HepG2 (cell line): ENCODE results near the gene ZNF669. TPM values are rescaled to one million over a fixed set of nuclear protein-coding genes. Genes with fewer than 3 reads are reported as not detected.
A peak's percentile ranks its signal among the peaks of the same experiment; 100 is the strongest.

ENCODE experiments used
- ATAC-seq: fragments of 200-7000 bp; cut with Tn5 transposase; 3 replicates; pipeline ENCODE4 v1.9.1; 2020; ENCODE audit warnings: mild to moderate bottlenecking, moderate library complexity
- BruUV-seq: library from RNA; stranded (reverse); fragments of 400-500 nt; replicated peaks from 2 replicates; lab custom pipeline; 2021; lab: Mats Ljungman, UMichigan
- CTCF ChIA-PET: fragments of 300-600 bp; formaldehyde crosslinking; extraction: SDS; loops from one replicate; lab custom pipeline; 2021; ENCODE audit warnings: low total read pairs, inconsistent platforms, low intra/inter-chr PET ratio; lab: Yijun Ruan, JAX
- POLR2A ChIA-PET: fragments of 350-600 bp; sonication (Branson Sonifier 250); formaldehyde crosslinking; loops from one replicate; lab custom pipeline; 2020; ENCODE audit warnings: antibody characterized with exemption, inconsistent platforms; lab: Yijun Ruan, JAX
- DNase-seq: peaks from one replicate; pipeline ENCODE4 v3.0.0-alpha.2; 2015; ENCODE audit warnings: low spot score
- FAIRE-seq: peaks from 3 replicates; lab custom pipeline; 2011; peaks lifted over from hg19 to GRCh38; lab: Jason Lieb, UNC
- H2AFZ ChIP-seq: one replicate; pipeline ENCODE4 v1.6.1; 2011; ENCODE audit warnings: low read length, inconsistent platforms
- H3K27ac ChIP-seq: fragments of 300-600 bp; 3 replicates; pipeline ENCODE4 v1.8.0; 2011; ENCODE audit warnings: mixed run types, mild to moderate bottlenecking, mixed read lengths, low read length, inconsistent platforms; ENCODE audit not compliant: insufficient read depth; ENCODE audit errors: extremely low read length
- H3K27me3 ChIP-seq, 2 experiments: fragments of 200-600 bp in 1 of 2; 2 replicates in 1 of 2; 3 replicates in 1 of 2; pipeline versions ENCODE4 v1.6.0 to v1.8.0; 2011; ENCODE audit warnings: low read length in 2 of 2, mild to moderate bottlenecking in 2 of 2, moderate library complexity in 2 of 2, inconsistent platforms in 1 of 2; ENCODE audit not compliant: insufficient read depth in 2 of 2, control insufficient read depth in 1 of 2
- H3K36me3 ChIP-seq, 2 experiments: fragments of 200-600 bp in 1 of 2; replicated peaks in 1 of 2; 2 replicates in 1 of 2; 3 replicates in 1 of 2; pipeline versions ENCODE4 v1.5.1 to v1.8.0; 2011; ENCODE audit warnings: low read length in 2 of 2, inconsistent platforms in 1 of 2; ENCODE audit not compliant: insufficient read depth in 2 of 2, control insufficient read depth in 1 of 2
- H3K4me1 ChIP-seq: 2 replicates; pipeline ENCODE4 v1.5.1; 2012; ENCODE audit warnings: low read length, inconsistent platforms; ENCODE audit not compliant: insufficient read depth
- H3K4me2 ChIP-seq: 2 replicates; pipeline ENCODE4 v1.6.0; 2011; ENCODE audit warnings: low read depth, low read length, inconsistent platforms
- H3K4me3 ChIP-seq, 3 experiments: fragments of 200-600 bp in 1 of 3; sonication (generic), shearing (Covaris generic) in 1 of 3; replicated peaks in 1 of 3; 2 replicates each; pipeline ENCODE4 v1.5.1; 2011 to 2016; ENCODE audit warnings: low read length in 3 of 3, inconsistent platforms in 2 of 3, low read depth in 2 of 3, mild to moderate bottlenecking in 2 of 3, control low read depth in 1 of 3, mixed read lengths in 1 of 3; ENCODE audit not compliant: insufficient read depth in 1 of 3
- H3K79me2 ChIP-seq: one replicate; pipeline ENCODE4 v1.6.1; 2011; ENCODE audit warnings: low read length, inconsistent platforms; ENCODE audit not compliant: insufficient read depth
- H3K9ac ChIP-seq: 2 replicates; pipeline ENCODE4 v1.6.0; 2011; ENCODE audit warnings: mild to moderate bottlenecking, low read depth, low read length, inconsistent platforms; ENCODE audit not compliant: insufficient read depth
- H3K9me3 ChIP-seq: 2 replicates; pipeline ENCODE4 v1.5.1; 2012; ENCODE audit warnings: mild to moderate bottlenecking, low read length
- H4K20me1 ChIP-seq: 2 replicates; pipeline ENCODE4 v1.6.0; 2011; ENCODE audit warnings: inconsistent platforms, mild to moderate bottlenecking, low read length, moderate library complexity; ENCODE audit not compliant: insufficient read depth
- ATF4 ChIP-seq, 2 experiments: fragments of 450-650 bp in 1 of 2; sonication (generic) in 1 of 2; formaldehyde crosslinking; IDR thresholded peaks; 2 replicates each; pipeline versions ENCODE4 v1.5.0 to v1.8.0; 2020 to 2022; ENCODE audit warnings: mild to moderate bottlenecking in 1 of 2, missing genetic modification reagents in 1 of 2
- CENPX ChIP-seq: sonication (generic); formaldehyde crosslinking; IDR thresholded peaks from 2 replicates; pipeline ENCODE4 v1.9.0; 2021; ENCODE audit warnings: mild to moderate bottlenecking, missing genetic modification reagents, moderate library complexity
- CHD4 ChIP-seq: fragments of 200-600 bp; sonication (generic); IDR thresholded peaks from 2 replicates; pipeline ENCODE4 v1.7.0; 2017; ENCODE audit warnings: mild to moderate bottlenecking, low read length, borderline replicate concordance
- DPF2 ChIP-seq: sonication (generic); formaldehyde crosslinking; IDR thresholded peaks from 2 replicates; pipeline ENCODE4 v1.4.0; 2020; ENCODE audit warnings: mild to moderate bottlenecking, low read depth, missing genetic modification reagents, borderline replicate concordance
- GABPA ChIP-seq, 2 experiments: IDR thresholded peaks; 2 replicates each; pipeline ENCODE4 v1.6.1; 2011 to 2016; ENCODE audit warnings: low read depth in 2 of 2, low read length in 1 of 2, missing biosample characterization in 1 of 2, missing genetic modification characterization in 1 of 2
- GFI1 ChIP-seq: sonication (generic); formaldehyde crosslinking; IDR thresholded peaks from 2 replicates; pipeline ENCODE4 v1.5.0; 2020; ENCODE audit warnings: missing genetic modification reagents, mild to moderate bottlenecking, borderline replicate concordance
- IKZF1 ChIP-seq: fragments of 450-650 bp; IDR thresholded peaks from 2 replicates; pipeline ENCODE4 v1.7.1; 2016
- LCORL ChIP-seq, 2 experiments: fragments of 450-650 bp in 1 of 2; sonication (generic) in 1 of 2; formaldehyde crosslinking in 1 of 2; IDR thresholded peaks; 2 replicates each; pipeline versions ENCODE4 v1.5.0 to v1.6.1; 2017 to 2020; ENCODE audit warnings: antibody characterized with exemption in 1 of 2, missing genetic modification reagents in 1 of 2
- MAFK ChIP-seq, 2 experiments: IDR thresholded peaks in 1 of 2; conservative IDR thresholded peaks in 1 of 2; 2 replicates each; pipeline ENCODE4 v1.6.1; 2011; ENCODE audit warnings: improper control_type of control experiment in 2 of 2, low read length in 2 of 2
- MTA3 ChIP-seq: sonication (generic); formaldehyde crosslinking; IDR thresholded peaks from 2 replicates; pipeline ENCODE4 v1.4.0; 2020; ENCODE audit warnings: missing genetic modification reagents
- NBN ChIP-seq: fragments of 450-650 bp; conservative IDR thresholded peaks from 2 replicates; pipeline ENCODE4 v1.6.1; 2017
- POLR2A ChIP-seq, 2 experiments: IDR thresholded peaks; 2 replicates each; pipeline ENCODE4 v1.6.1; 2011; ENCODE audit warnings: low read depth in 2 of 2, low read length in 2 of 2, mild to moderate bottlenecking in 1 of 2, moderate library complexity in 1 of 2; ENCODE audit not compliant: insufficient read depth in 1 of 2
- ZNF225 ChIP-seq: sonication (generic); formaldehyde crosslinking; IDR thresholded peaks from 2 replicates; pipeline ENCODE4 v1.4.0; 2020; ENCODE audit warnings: mild to moderate bottlenecking, missing genetic modification reagents
- ZNF329 ChIP-seq: sonication (generic); formaldehyde crosslinking; IDR thresholded peaks from 2 replicates; pipeline ENCODE4 v1.9.0; 2021; ENCODE audit warnings: low read depth, mild to moderate bottlenecking, missing genetic modification reagents
- ZNF543 ChIP-seq: sonication (generic); formaldehyde crosslinking; IDR thresholded peaks from 2 replicates; pipeline ENCODE4 v1.4.0; 2020; ENCODE audit warnings: mild to moderate bottlenecking, missing genetic modification reagents
- WGBS: methylation state at CpG from one replicate; pipeline ENCODE4 v1.1.6; 2017; ENCODE audit warnings: low lambda C conversion rate; 5-methylcytosine and 5-hydroxymethylcytosine counted together
- in situ Hi-C: cut with HindIII; loops from 2 replicates; pipeline ENCODE4 v1.10.0; 2017; ENCODE audit warnings: low pct_unique_long_range_greater_than_20kb; ENCODE audit not compliant: extremely low pct_ligation_motif_present
- intact Hi-C: fragments of 100-400 bp; cut with micrococcal nuclease; formaldehyde crosslinking; loops from one replicate; pipeline ENCODE4 v1.10.0; 2022; ENCODE audit not compliant: unreplicated experiment
- polyA plus RNA-seq, 8 experiments: library from polyadenylated mRNA; depleted of rRNA in 3 of 8; stranded (reverse) in 7 of 8; unstranded in 1 of 8; fragments of >200 nt; fragmentation: Illumina TruSeq in 4 of 8; extraction: Trizol in 4 of 8; gene quantifications; 2 replicates each; pipeline versions ENCODE4 v1.2.1 to v1.2.3, GENCODE V29; 2011 to 2016; ENCODE audit warnings: low read depth in 4 of 8, missing spikeins in 1 of 8, mixed read lengths in 1 of 8; ENCODE audit not compliant: insufficient read depth in 1 of 8
- total RNA-seq, 5 experiments: library from RNA; depleted of rRNA; stranded (reverse); fragments of >200 nt; fragmentation: Illumina TruSeq; extraction: Trizol; gene quantifications; 2 replicates each; pipeline ENCODE4 v1.2.3, GENCODE V29; 2016; ENCODE audit warnings: low read depth in 1 of 5
- TF ChIP-seq, protein P1 (sequence below): sonication (generic); formaldehyde crosslinking; IDR thresholded peaks from 2 replicates; pipeline ENCODE4 v1.5.1; 2020; ENCODE audit warnings: mild to moderate bottlenecking, missing genetic modification reagents
- TF ChIP-seq, protein P2 (sequence below): sonication (generic); formaldehyde crosslinking; IDR thresholded peaks from 2 replicates; pipeline ENCODE4 v1.5.0; 2020; ENCODE audit warnings: missing genetic modification reagents
- TF ChIP-seq, protein P3 (sequence below): fragments of 450-650 bp; IDR thresholded peaks from 2 replicates; pipeline ENCODE4 v1.6.1; 2016

ZNF669 gene
- total and polyA plus RNA-seq, 2 of the 13 experiments (the other 11 are each of a cell fraction or from before 2014, with no cell fraction given): 3.1 to 14.6 TPM

DNA sequence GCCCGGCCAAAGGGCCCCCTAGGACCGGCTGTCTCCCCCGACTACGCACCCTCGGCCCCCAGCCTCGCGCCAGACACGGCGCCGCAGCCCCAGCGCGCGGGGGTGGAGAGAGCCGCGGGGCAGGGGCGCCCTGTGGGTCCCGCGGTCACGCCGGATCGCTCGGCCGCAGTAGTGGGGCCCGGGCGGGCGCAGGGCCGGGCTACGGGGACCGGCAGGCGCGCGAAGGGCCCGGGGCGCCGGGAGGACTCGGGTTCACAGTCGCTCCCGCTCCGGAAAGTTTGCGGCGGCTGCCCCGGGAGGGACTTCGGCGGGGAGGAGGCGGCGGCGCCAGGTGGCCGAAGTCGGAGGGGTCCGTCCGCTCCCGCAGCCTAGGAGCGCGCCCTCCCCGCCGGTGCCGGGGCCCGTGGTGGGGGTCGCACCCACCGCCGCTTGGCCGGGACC is 7.1 kb upstream of the ZNF669 start:
- Histone ChIP-seq H3K9me3 (no peaks in the 10 kb centered on the region), H3K36me3 (no peaks in the 10 kb centered on the region), H2AFZ (no peak overlapping the region), H3K4me1 (peaks cover 46% of the 10 kb centered on the region), H4K20me1 (no peaks in the 10 kb centered on the region), H3K27ac (peak overlapping the region; percentile 85), H3K4me3 (peak overlapping the region; percentile 71 to 82 (median 77)), H3K9ac (peak overlapping the region; percentile 79), H3K4me2 (peak overlapping the region; percentile 83), H3K79me2 (peaks cover 4% of the 10 kb centered on the region), H3K27me3 (no peaks in the 10 kb centered on the region)
- in situ Hi-C loops (no loop called here), intact Hi-C loops (loop anchor here (5.0 to 10.0 kb wide), 4 partner anchors 104 to 221 kb away; partner anchors contain the start of genes AHCTF1, ZNF496 and ZNF695)
- 9% methylated on average over 4 of the region's 62 CpGs for WGBS
- ChIA-PET POLR2A (no interaction called here), CTCF (no interaction called here)
- DNase-seq (no peak), FAIRE-seq (no peak), ATAC-seq (peak; percentile 2)
- BruUV-seq: no TSS peak
- TF ChIP-seq DPF2 (CRISPR knock-in tag): no peak
- TF ChIP-seq GFI1: 0 out of 2 replicates have a peak, but pooled peaks have one; percentile 15
- 0 out of 2 replicates have a peak, but pooled peaks have one; percentile 13 for TF ChIP-seq GABPA (IDR thresholded peaks at IDR 0.05; ENCODE audit: low read depth, low read length)
- TF ChIP-seq GABPA (CRISPR knock-in tag; IDR thresholded peaks at IDR 0.05; ENCODE audit: low read depth): no peak
- no peak for TF ChIP-seq NBN
- TF ChIP-seq, protein P1, sequence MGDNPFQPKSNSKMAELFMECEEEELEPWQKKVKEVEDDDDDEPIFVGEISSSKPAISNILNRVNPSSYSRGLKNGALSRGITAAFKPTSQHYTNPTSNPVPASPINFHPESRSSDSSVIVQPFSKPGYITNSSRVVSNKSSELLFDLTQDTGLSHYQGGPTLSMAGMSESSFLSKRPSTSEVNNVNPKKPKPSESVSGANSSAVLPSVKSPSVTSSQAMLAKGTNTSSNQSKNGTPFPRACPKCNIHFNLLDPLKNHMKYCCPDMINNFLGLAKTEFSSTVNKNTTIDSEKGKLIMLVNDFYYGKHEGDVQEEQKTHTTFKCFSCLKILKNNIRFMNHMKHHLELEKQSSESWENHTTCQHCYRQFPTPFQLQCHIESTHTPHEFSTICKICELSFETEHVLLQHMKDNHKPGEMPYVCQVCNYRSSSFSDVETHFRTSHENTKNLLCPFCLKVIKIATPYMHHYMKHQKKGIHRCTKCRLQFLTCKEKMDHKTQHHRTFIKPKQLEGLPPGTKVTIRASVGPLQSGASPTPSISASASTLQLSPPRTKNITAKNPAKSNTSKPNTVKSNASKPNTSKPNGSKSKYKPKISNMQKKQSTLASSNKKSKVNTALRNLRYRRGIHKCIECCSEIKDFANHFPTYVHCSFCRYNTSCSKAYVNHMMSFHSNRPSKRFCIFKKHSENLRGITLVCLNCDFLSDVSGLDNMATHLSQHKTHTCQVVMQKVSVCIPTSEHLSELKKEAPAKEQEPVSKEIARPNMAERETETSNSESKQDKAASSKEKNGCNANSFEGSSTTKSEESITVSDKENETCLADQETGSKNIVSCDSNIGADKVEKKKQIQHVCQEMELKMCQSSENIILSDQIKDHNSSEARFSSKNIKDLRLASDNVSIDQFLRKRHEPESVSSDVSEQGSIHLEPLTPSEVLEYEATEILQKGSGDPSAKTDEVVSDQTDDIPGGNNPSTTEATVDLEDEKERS (CRISPR knock-in tag): no peak
- TF ChIP-seq POLR2A (IDR thresholded peaks at IDR 0.05; ENCODE audit: insufficient read depth in 1 of 2, low read depth in 2 of 2, low read length in 2 of 2): no peak
- TF ChIP-seq, protein P2, sequence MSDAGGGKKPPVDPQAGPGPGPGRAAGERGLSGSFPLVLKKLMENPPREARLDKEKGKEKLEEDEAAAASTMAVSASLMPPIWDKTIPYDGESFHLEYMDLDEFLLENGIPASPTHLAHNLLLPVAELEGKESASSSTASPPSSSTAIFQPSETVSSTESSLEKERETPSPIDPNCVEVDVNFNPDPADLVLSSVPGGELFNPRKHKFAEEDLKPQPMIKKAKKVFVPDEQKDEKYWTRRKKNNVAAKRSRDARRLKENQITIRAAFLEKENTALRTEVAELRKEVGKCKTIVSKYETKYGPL (CRISPR knock-in tag): no peak
- no peak for TF ChIP-seq ZNF225
- TF ChIP-seq, protein P3, sequence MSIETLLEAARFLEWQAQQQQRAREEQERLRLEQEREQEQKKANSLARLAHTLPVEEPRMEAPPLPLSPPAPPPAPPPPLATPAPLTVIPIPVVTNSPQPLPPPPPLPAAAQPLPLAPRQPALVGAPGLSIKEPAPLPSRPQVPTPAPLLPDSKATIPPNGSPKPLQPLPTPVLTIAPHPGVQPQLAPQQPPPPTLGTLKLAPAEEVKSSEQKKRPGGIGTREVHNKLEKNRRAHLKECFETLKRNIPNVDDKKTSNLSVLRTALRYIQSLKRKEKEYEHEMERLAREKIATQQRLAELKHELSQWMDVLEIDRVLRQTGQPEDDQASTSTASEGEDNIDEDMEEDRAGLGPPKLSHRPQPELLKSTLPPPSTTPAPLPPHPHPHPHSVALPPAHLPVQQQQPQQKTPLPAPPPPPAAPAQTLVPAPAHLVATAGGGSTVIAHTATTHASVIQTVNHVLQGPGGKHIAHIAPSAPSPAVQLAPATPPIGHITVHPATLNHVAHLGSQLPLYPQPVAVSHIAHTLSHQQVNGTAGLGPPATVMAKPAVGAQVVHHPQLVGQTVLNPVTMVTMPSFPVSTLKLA: no peak
- TF ChIP-seq LCORL (IDR thresholded peaks at IDR 0.05): no peak
- no peak for TF ChIP-seq LCORL (CRISPR knock-in tag; IDR thresholded peaks at IDR 0.05)
- TF ChIP-seq CENPX (CRISPR knock-in tag): no peak
- TF ChIP-seq CHD4: no peak
- TF ChIP-seq ATF4 (CRISPR knock-in tag; IDR thresholded peaks at IDR 0.05): no peak
- TF ChIP-seq IKZF1: no peak
- TF ChIP-seq MTA3 (CRISPR knock-in tag): no peak
- TF ChIP-seq MAFK (conservative IDR thresholded peaks at IDR 0.05 in 1 of 2, IDR thresholded peaks at IDR 0.05 in 1 of 2; ENCODE audit: low read length in 2 of 2): no peak
- no peak for TF ChIP-seq ZNF329 (CRISPR knock-in tag)
- TF ChIP-seq ZNF543 (CRISPR knock-in tag): no peak
